GM23338 (cell line): Measurements from ENCODE around the gene RSPH3. TPM values are rescaled to one million over a fixed set of nuclear protein-coding genes. Genes with fewer than 3 reads are reported as not detected.

Experiments used
- ATAC-seq: fragments of 200-7000 bp; cut with Tn5 transposase; 3 replicates; pipeline ENCODE4 v1.9.1; 2020
- DNase-seq: peaks from one replicate; pipeline ENCODE4 v3.0.0-alpha.2; 2015; ENCODE audit warnings: low spot score
- H2AFZ ChIP-seq: fragments of 200-600 bp; sonication (generic); 2 replicates; pipeline ENCODE4 v1.8.0; 2016; ENCODE audit warnings: antibody characterized with exemption, mild to moderate bottlenecking, moderate library complexity
- H3F3A ChIP-seq: fragments of 200-600 bp; sonication (generic); replicated peaks from 2 replicates; pipeline ENCODE4 v1.8.0; 2017; ENCODE audit warnings: antibody characterized with exemption, mixed run types, low read depth
- H3K27ac ChIP-seq: fragments of 200-600 bp; sonication (generic); 2 replicates; pipeline ENCODE4 v1.6.1; 2016; ENCODE audit warnings: low read depth
- H3K27me3 ChIP-seq: fragments of 200-600 bp; sonication (generic); 2 replicates; pipeline ENCODE4 v1.8.0; 2016; ENCODE audit warnings: mild to moderate bottlenecking, mixed run types, moderate library complexity; ENCODE audit not compliant: insufficient read depth
- H3K36me3 ChIP-seq: fragments of 200-600 bp; sonication (generic); 2 replicates; pipeline ENCODE4 v1.8.0; 2016; ENCODE audit warnings: mild to moderate bottlenecking; ENCODE audit not compliant: insufficient read depth
- H3K4me1 ChIP-seq: fragments of 200-600 bp; sonication (generic); 2 replicates; pipeline ENCODE4 v1.8.0; 2016; ENCODE audit warnings: mild to moderate bottlenecking, moderate library complexity; ENCODE audit not compliant: insufficient read depth
- H3K4me2 ChIP-seq: fragments of 200-600 bp; sonication (generic); 2 replicates; pipeline ENCODE4 v1.7.1; 2017; ENCODE audit warnings: mixed run types
- H3K4me3 ChIP-seq: fragments of 200-600 bp; sonication (generic); 2 replicates; pipeline ENCODE4 v1.6.1; 2016; ENCODE audit warnings: mixed run types
- H3K79me2 ChIP-seq: fragments of 200-600 bp; sonication (generic); replicated peaks from 2 replicates; pipeline ENCODE4 v1.8.0; 2017; ENCODE audit warnings: mild to moderate bottlenecking; ENCODE audit not compliant: insufficient read depth
- H3K9me2 ChIP-seq: fragments of 200-600 bp; sonication (generic); 2 replicates; pipeline ENCODE4 v1.8.0; 2017; ENCODE audit not compliant: insufficient read depth
- H4K20me1 ChIP-seq: fragments of 200-600 bp; sonication (generic); replicated peaks from 2 replicates; pipeline ENCODE4 v1.8.0; 2017; ENCODE audit warnings: mild to moderate bottlenecking; ENCODE audit not compliant: insufficient read depth
- H3K27ac Mint-ChIP-seq: 2 replicates; pipeline ENCODE4 v1.8.0; 2020; ENCODE audit warnings: inconsistent platforms, mild to moderate bottlenecking, moderate library complexity, mixed read lengths
- H3K27me3 Mint-ChIP-seq: 3 replicates; pipeline ENCODE4 v1.8.0; 2022; ENCODE audit warnings: low read depth, mild to moderate bottlenecking, moderate library complexity, mixed read lengths, inconsistent platforms; ENCODE audit not compliant: insufficient read depth, poor library complexity
- H3K36me3 Mint-ChIP-seq: 3 replicates; pipeline ENCODE4 v1.8.0; 2021; ENCODE audit warnings: low read depth, mild to moderate bottlenecking, inconsistent platforms, moderate library complexity, mixed read lengths
- H3K4me1 Mint-ChIP-seq: 3 replicates; pipeline ENCODE4 v1.8.0; 2020; ENCODE audit warnings: mild to moderate bottlenecking, inconsistent platforms, mixed read lengths
- H3K4me3 Mint-ChIP-seq: 3 replicates; pipeline ENCODE4 v1.8.0; 2021; ENCODE audit warnings: moderate library complexity, mild to moderate bottlenecking, inconsistent platforms, mixed read lengths
- H3K9me3 Mint-ChIP-seq: 3 replicates; pipeline ENCODE4 v1.8.0; 2020; ENCODE audit warnings: moderate library complexity, mild to moderate bottlenecking, inconsistent platforms, mixed read lengths
- EZH2 ChIP-seq: fragments of 200-600 bp; sonication (generic); IDR thresholded peaks from one replicate; pipeline ENCODE4 v1.8.0; 2017; ENCODE audit warnings: antibody characterized with exemption, mild to moderate bottlenecking, low read depth; ENCODE audit not compliant: unreplicated experiment
- EZH2phosphoT487 ChIP-seq: fragments of 200-600 bp; sonication (generic); IDR thresholded peaks from one replicate; pipeline ENCODE4 v1.8.1; 2018; ENCODE audit warnings: antibody characterized with exemption; ENCODE audit not compliant: unreplicated experiment
- JUNB ChIP-seq: IDR thresholded peaks from one replicate; pipeline ENCODE4 v1.6.1; 2016; ENCODE audit warnings: antibody characterized with exemption; ENCODE audit not compliant: unreplicated experiment
- NANOG ChIP-seq: IDR thresholded peaks from 2 replicates; pipeline ENCODE4 v1.6.1; 2016; ENCODE audit warnings: antibody characterized with exemption, borderline replicate concordance
- POLR2AphosphoS5 ChIP-seq: IDR thresholded peaks from 2 replicates; pipeline ENCODE4 v1.6.1; 2016; ENCODE audit warnings: antibody characterized with exemption, low read depth
- STAT1 ChIP-seq: IDR thresholded peaks from one replicate; pipeline ENCODE4 v1.6.1; 2016; ENCODE audit warnings: antibody characterized with exemption; ENCODE audit not compliant: unreplicated experiment
- ZNF114 ChIP-seq: fragments of 250-450 bp; sonication (Bioruptor Pico); IDR thresholded peaks from 2 replicates; pipeline ENCODE4 v1.5.0; 2020; ENCODE audit warnings: mild to moderate bottlenecking, moderate library complexity
- ZNF331 ChIP-seq: fragments of 250-450 bp; sonication (Bioruptor Pico); IDR thresholded peaks from 2 replicates; pipeline ENCODE4 v1.5.0; 2020; ENCODE audit warnings: low read depth, mild to moderate bottlenecking, moderate library complexity
- polyA plus RNA-seq: library from polyadenylated mRNA; unstranded; fragments of >200 nt; fragmentation: Nextera tagmentation; extraction: Ambion mirVana; gene quantifications from 2 replicates; pipeline ENCODE4 v1.2.1, GENCODE V29; 2016
- total RNA-seq: library from RNA; depleted of rRNA; stranded (reverse); fragments of >200 nt; shearing (Covaris generic); gene quantifications from 2 replicates; pipeline ENCODE4 v1.2.3, GENCODE V29; 2014
- TF ChIP-seq, protein P1 (sequence below), 2 experiments: fragments of 200-600 bp in 1 of 2; sonication (generic) in 1 of 2; conservative IDR thresholded peaks; 2 replicates each; pipeline versions ENCODE4 v1.5.1 to v1.6.1; 2016 to 2017; ENCODE audit warnings: antibody characterized with exemption in 2 of 2, low read depth in 2 of 2, mild to moderate bottlenecking in 2 of 2, moderate library complexity in 1 of 2
- TF ChIP-seq, protein P2 (sequence below): IDR thresholded peaks from one replicate; pipeline ENCODE4 v1.6.1; 2018; ENCODE audit warnings: antibody characterized with exemption; ENCODE audit not compliant: unreplicated experiment
- TF ChIP-seq, protein P3 (sequence below): fragments of 250-450 bp; sonication (Bioruptor Pico); IDR thresholded peaks from 2 replicates; pipeline ENCODE4 v1.5.0; 2020; ENCODE audit warnings: mild to moderate bottlenecking, moderate library complexity

The RSPH3 gene
- total and polyA plus RNA-seq, 2 experiments from 2014 or later: 1.7 to 3.9 TPM

DNA sequence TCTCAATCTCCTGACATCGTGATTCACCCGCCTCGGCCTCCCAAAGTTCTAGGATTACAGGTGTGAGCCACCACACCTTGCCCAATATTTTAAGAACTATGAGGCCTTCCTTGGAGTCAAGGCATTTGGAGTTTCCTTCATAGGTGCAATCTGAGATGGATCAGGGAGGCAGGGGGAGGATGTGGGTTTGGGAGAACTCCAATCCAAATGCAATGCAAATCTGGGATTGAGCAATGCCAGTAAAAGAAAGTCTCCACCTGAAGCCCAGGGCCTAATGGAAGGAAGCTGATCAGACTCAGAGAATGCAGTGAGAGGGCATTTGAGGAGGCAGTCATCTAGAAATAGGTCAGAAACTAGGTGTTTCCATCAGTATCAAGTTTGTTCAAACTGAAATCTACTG is 21.2 kb downstream of the RSPH3 start:
- no peaks in the 10 kb centered on the region for H3K4me1 Mint-ChIP-seq

More for the DNA sequence above, 21.2 kb downstream of the RSPH3 start:
- Histone ChIP-seq H3K4me1 (no peaks in the 10 kb centered on the region), H3K36me3 (no peaks in the 10 kb centered on the region), H3K4me3 (no peak overlapping the region), H3K4me2 (no peak overlapping the region), H3K27me3 (no peaks in the 10 kb centered on the region), H3K9me2 (no peaks in the 10 kb centered on the region), H2AFZ (no peak overlapping the region), H4K20me1 (no peaks in the 10 kb centered on the region), H3K27ac (no peak overlapping the region), H3F3A (no peaks in the 10 kb centered on the region), H3K79me2 (no peaks in the 10 kb centered on the region)
- ATAC-seq (peak; percentile 34; the same call in 2 of the 3 replicates), DNase-seq (no peak)
- no peaks in the 10 kb centered on the region for H3K36me3 Mint-ChIP-seq
- no peak overlapping the region for H3K27ac Mint-ChIP-seq
- H3K4me3 Mint-ChIP-seq: no peak overlapping the region
- H3K27me3 Mint-ChIP-seq: no peaks in the 10 kb centered on the region
- TF ChIP-seq POLR2AphosphoS5: no peak
- no peak for TF ChIP-seq STAT1
- TF ChIP-seq, protein P1, sequence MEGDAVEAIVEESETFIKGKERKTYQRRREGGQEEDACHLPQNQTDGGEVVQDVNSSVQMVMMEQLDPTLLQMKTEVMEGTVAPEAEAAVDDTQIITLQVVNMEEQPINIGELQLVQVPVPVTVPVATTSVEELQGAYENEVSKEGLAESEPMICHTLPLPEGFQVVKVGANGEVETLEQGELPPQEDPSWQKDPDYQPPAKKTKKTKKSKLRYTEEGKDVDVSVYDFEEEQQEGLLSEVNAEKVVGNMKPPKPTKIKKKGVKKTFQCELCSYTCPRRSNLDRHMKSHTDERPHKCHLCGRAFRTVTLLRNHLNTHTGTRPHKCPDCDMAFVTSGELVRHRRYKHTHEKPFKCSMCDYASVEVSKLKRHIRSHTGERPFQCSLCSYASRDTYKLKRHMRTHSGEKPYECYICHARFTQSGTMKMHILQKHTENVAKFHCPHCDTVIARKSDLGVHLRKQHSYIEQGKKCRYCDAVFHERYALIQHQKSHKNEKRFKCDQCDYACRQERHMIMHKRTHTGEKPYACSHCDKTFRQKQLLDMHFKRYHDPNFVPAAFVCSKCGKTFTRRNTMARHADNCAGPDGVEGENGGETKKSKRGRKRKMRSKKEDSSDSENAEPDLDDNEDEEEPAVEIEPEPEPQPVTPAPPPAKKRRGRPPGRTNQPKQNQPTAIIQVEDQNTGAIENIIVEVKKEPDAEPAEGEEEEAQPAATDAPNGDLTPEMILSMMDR (conservative IDR thresholded peaks at IDR 0.05; ENCODE audit: low read depth in 2 of 2): no peak
- TF ChIP-seq, protein P2, sequence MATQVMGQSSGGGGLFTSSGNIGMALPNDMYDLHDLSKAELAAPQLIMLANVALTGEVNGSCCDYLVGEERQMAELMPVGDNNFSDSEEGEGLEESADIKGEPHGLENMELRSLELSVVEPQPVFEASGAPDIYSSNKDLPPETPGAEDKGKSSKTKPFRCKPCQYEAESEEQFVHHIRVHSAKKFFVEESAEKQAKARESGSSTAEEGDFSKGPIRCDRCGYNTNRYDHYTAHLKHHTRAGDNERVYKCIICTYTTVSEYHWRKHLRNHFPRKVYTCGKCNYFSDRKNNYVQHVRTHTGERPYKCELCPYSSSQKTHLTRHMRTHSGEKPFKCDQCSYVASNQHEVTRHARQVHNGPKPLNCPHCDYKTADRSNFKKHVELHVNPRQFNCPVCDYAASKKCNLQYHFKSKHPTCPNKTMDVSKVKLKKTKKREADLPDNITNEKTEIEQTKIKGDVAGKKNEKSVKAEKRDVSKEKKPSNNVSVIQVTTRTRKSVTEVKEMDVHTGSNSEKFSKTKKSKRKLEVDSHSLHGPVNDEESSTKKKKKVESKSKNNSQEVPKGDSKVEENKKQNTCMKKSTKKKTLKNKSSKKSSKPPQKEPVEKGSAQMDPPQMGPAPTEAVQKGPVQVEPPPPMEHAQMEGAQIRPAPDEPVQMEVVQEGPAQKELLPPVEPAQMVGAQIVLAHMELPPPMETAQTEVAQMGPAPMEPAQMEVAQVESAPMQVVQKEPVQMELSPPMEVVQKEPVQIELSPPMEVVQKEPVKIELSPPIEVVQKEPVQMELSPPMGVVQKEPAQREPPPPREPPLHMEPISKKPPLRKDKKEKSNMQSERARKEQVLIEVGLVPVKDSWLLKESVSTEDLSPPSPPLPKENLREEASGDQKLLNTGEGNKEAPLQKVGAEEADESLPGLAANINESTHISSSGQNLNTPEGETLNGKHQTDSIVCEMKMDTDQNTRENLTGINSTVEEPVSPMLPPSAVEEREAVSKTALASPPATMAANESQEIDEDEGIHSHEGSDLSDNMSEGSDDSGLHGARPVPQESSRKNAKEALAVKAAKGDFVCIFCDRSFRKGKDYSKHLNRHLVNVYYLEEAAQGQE: no peak
- no peak for TF ChIP-seq JUNB
- TF ChIP-seq EZH2: no peak
- TF ChIP-seq, protein P3, sequence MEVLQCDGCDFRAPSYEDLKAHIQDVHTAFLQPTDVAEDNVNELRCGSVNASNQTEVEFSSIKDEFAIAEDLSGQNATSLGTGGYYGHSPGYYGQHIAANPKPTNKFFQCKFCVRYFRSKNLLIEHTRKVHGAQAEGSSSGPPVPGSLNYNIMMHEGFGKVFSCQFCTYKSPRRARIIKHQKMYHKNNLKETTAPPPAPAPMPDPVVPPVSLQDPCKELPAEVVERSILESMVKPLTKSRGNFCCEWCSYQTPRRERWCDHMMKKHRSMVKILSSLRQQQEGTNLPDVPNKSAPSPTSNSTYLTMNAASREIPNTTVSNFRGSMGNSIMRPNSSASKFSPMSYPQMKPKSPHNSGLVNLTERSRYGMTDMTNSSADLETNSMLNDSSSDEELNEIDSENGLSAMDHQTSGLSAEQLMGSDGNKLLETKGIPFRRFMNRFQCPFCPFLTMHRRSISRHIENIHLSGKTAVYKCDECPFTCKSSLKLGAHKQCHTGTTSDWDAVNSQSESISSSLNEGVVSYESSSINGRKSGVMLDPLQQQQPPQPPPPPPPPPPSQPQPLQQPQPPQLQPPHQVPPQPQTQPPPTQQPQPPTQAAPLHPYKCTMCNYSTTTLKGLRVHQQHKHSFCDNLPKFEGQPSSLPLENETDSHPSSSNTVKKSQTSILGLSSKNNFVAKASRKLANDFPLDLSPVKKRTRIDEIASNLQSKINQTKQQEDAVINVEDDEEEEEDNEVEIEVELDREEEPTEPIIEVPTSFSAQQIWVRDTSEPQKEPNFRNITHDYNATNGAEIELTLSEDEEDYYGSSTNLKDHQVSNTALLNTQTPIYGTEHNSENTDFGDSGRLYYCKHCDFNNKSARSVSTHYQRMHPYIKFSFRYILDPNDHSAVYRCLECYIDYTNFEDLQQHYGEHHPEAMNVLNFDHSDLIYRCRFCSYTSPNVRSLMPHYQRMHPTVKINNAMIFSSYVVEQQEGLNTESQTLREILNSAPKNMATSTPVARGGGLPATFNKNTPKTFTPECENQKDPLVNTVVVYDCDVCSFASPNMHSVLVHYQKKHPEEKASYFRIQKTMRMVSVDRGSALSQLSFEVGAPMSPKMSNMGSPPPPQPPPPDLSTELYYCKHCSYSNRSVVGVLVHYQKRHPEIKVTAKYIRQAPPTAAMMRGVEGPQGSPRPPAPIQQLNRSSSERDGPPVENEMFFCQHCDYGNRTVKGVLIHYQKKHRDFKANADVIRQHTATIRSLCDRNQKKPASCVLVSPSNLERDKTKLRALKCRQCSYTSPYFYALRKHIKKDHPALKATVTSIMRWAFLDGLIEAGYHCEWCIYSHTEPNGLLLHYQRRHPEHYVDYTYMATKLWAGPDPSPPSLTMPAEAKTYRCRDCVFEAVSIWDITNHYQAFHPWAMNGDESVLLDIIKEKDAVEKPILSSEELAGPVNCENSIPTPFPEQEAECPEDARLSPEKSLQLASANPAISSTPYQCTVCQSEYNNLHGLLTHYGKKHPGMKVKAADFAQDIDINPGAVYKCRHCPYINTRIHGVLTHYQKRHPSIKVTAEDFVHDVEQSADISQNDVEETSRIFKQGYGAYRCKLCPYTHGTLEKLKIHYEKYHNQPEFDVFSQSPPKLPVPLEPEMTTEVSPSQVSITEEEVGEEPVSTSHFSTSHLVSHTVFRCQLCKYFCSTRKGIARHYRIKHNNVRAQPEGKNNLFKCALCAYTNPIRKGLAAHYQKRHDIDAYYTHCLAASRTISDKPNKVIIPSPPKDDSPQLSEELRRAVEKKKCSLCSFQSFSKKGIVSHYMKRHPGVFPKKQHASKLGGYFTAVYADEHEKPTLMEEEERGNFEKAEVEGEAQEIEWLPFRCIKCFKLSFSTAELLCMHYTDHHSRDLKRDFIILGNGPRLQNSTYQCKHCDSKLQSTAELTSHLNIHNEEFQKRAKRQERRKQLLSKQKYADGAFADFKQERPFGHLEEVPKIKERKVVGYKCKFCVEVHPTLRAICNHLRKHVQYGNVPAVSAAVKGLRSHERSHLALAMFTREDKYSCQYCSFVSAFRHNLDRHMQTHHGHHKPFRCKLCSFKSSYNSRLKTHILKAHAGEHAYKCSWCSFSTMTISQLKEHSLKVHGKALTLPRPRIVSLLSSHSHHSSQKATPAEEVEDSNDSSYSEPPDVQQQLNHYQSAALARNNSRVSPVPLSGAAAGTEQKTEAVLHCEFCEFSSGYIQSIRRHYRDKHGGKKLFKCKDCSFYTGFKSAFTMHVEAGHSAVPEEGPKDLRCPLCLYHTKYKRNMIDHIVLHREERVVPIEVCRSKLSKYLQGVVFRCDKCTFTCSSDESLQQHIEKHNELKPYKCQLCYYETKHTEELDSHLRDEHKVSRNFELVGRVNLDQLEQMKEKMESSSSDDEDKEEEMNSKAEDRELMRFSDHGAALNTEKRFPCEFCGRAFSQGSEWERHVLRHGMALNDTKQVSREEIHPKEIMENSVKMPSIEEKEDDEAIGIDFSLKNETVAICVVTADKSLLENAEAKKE: no peak
- no peak for TF ChIP-seq EZH2phosphoT487
- no peak for TF ChIP-seq ZNF331 (CRISPR knock-in tag)
- no peak for TF ChIP-seq ZNF114 (CRISPR knock-in tag)
- no peak for TF ChIP-seq NANOG
- H3K9me3 Mint-ChIP-seq: no peaks in the 10 kb centered on the region
